ENCODE results near the gene MYL6B.

The MYL6B gene

DNA sequence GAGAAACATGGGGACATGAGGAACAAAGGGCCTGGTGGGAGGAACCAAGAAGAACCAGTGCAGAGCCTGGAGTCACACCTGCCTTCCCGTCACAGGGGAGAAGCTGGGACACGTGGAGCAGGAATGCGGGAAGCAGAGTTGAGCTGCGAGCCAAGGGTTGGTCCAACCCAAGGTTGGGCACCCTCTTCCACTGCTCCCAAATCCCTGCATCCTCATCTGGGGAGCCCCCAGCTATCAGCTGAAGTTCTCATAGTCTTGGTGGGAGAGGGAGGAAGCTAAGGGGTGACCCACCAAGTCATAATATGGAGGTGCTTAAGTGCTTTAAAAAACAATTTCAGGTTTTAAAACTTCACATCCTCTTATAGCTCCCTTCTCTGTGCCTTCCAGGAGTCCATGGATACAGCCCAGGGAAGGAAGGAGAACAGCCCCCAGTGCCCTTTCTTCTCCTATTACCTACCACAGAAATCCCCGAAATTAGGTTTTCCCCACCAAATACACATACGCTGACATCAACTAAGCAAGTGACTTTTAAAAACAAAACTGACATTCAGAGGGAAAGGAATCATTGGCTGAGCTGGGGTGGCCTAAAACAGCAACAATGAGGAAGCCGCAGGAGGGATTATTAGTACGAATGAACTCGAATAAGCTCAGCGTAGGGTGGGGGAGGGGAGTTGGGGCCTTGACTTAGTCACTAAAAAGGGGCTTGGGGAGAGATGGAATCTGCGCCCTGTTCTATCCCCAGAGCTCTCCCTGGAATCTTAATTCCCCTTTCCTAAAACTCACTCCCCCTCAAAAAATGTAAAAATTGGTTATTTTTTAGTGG lies 10.3 kb downstream of the MYL6B start:
- TF ChIP-seq, protein P1, sequence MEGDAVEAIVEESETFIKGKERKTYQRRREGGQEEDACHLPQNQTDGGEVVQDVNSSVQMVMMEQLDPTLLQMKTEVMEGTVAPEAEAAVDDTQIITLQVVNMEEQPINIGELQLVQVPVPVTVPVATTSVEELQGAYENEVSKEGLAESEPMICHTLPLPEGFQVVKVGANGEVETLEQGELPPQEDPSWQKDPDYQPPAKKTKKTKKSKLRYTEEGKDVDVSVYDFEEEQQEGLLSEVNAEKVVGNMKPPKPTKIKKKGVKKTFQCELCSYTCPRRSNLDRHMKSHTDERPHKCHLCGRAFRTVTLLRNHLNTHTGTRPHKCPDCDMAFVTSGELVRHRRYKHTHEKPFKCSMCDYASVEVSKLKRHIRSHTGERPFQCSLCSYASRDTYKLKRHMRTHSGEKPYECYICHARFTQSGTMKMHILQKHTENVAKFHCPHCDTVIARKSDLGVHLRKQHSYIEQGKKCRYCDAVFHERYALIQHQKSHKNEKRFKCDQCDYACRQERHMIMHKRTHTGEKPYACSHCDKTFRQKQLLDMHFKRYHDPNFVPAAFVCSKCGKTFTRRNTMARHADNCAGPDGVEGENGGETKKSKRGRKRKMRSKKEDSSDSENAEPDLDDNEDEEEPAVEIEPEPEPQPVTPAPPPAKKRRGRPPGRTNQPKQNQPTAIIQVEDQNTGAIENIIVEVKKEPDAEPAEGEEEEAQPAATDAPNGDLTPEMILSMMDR (conservative IDR thresholded peaks at IDR 0.05; ENCODE audit: low read depth, low read length) = no peak
- H3K4me3 ChIP-seq (ENCODE audit: low read depth, low read length) = no peak overlapping the region
- no peak for DNase-seq (ENCODE audit: low read depth)

DNA sequence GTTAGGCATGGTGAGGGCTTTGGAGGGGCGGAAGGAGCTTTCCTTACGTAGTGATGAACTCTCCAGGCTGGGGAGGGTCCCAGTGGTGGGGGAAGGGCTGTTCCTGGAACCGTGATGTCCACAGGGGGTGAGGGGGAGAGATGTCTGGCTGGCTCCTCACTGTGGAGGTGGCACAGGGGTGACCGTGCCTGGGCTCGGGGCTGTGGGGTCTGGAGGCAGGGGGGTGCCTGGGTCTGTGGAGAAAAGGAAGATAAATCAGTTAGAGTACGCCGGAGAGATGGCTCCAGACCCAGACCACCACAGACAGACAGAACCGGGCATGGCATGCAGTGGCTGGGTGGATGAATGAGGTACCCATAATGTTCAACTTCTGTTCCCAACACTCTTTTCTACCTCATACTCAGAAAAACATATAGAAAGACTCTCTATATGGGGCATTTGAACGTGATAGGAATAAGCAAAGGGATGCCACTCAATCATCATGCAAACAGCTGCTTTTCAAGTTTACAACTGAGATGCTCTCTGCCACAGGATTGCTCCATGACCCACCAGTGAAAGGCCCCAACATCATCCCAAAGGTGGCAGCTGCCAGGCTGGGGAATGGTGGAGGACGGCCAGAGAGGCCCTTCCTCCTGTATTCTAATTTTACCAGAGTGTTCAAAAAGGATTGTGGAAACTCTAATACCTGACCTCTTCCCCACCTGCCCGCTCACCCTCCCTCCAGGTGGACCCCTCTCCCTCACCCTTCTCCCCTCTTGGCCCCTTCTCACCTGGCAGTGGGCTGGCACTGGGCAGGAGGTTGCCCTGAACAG lies 11.4 kb downstream of the MYL6B start:
- no peak for DNase-seq (ENCODE audit: low read depth)
- H3K4me3 ChIP-seq (ENCODE audit: low read depth, low read length) = no peak overlapping the region
- TF ChIP-seq, protein P1 (conservative IDR thresholded peaks at IDR 0.05; ENCODE audit: low read depth, low read length) = no peak

DNA sequence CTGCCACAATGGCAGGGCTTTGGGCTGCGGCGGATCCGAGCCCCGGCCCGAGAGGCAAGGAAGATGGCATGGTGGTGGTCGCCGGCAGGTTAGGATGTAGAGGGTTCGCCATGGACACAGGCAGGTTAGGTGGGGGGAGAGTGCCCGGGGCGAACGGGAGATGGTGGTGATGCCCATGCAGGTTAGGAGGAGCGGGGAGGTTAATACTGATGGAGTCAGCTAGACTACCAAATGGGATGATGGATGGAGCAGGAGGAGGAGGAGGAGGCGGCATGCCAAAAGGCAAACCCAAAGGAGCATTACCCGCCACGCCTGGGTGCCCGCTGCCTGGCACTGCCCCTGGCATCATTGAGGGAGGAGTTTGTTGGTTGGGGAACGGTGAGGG lies 11.9 kb downstream of the MYL6B start:
- TF ChIP-seq, protein P1 (conservative IDR thresholded peaks at IDR 0.05; ENCODE audit: low read depth, low read length) = no peak
- no peak for DNase-seq (ENCODE audit: low read depth)
- H3K4me3 ChIP-seq (ENCODE audit: low read depth, low read length) = no peak overlapping the region

DNA sequence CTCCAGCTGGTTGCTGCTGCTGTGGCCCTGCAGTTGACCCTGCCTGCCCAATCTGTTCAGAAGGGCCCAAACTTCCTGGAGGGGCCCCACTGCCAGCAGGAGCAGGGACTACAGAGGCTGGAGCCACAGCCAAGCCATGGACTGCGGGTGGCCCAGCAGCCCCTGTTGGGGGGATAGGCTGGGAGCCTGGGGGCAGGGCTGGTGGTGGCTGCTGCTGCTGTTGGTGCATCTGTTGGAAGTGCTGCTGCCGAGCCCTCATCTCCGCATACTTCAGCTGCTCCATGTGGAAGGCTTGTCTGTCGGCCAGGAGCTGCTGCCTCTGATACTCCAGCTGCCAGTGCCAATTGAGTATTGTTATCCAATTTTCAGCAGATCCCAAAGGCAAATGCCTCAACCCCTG lies 13.0 kb downstream of the MYL6B start:
- no peak for DNase-seq (ENCODE audit: low read depth)
- TF ChIP-seq, protein P1 (conservative IDR thresholded peaks at IDR 0.05; ENCODE audit: low read depth, low read length) = no peak
- H3K4me3 ChIP-seq (ENCODE audit: low read depth, low read length) = no peak overlapping the region

DNA sequence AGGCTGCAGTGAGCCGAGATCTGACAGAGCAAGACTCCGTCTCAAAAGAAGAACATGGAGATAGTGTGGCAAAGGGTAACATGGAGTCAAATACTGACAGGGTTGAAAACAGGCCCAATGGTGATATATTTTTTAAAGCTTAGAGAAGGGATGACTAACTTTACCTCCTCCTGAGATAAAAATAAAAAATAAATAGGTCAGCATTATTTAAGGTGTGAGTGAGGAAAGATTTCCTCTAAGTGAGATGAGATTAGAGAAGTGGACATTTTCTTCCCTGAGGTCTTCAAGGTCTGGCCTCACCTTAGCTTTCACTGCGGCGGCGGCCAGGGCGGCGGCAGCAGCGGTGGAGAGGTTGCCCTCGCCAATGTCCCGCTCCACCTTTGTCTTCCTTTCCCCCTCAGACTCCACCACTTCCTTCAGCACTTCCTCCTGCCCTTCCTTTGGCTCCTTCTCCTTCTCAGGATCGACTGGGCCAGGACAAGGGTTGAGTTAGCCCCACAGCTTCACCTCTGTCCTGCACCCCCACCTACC lies 16.9 kb downstream of the MYL6B start:
- H3K4me3 ChIP-seq (ENCODE audit: low read depth, low read length) = no peak overlapping the region
- DNase-seq (ENCODE audit: low read depth) = no peak
- TF ChIP-seq, protein P1 (conservative IDR thresholded peaks at IDR 0.05; ENCODE audit: low read depth, low read length) = no peak

DNA sequence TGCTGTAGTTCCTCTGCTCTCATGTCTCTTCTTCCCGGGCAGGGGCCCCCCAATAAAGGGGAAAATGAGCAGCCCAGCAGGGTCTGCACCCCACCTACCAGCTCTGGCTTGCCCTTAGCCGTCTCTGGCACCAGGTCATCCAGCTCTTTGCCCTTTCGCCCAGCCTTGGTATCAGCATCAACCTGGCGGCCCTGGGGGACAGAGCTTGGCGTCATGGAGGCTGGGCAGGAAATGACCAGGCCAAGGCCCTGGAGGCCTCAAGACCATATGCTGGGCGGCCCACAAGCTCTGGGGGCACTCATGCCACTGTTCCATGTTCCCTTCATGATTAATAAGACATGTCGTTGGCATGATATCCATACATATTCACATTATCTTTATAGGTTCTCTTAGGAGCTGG lies 20.5 kb downstream of the MYL6B start:
- no peak overlapping the region for H3K4me3 ChIP-seq (ENCODE audit: low read depth, low read length)
- no peak for DNase-seq (ENCODE audit: low read depth)
- TF ChIP-seq, protein P1 (conservative IDR thresholded peaks at IDR 0.05; ENCODE audit: low read depth, low read length) = no peak
